ENCODE results near the gene H3-3A.

H3-3A gene

GRCh38 chr1:226060427-226060826 is 2.1 kb upstream of the H3-3A start:
- peak overlapping the region; percentile 98 for H3K27ac ChIP-seq (replicated peaks)
- no peak for TF ChIP-seq GABPA (IDR thresholded peaks at IDR 0.05; ENCODE audit: low read depth)
- TF ChIP-seq REST (IDR thresholded peaks at IDR 0.05; ENCODE audit: insufficient replicate concordance, low read depth), result no peak
- no peak for TF ChIP-seq SPI1 (IDR thresholded peaks at IDR 0.05; ENCODE audit: borderline replicate concordance, low read depth)
- no peak for TF ChIP-seq CTCF (IDR thresholded peaks at IDR 0.05; ENCODE audit: insufficient read depth, low read length)
- no peak for TF ChIP-seq POLR2AphosphoS5 (IDR thresholded peaks at IDR 0.05; ENCODE audit: low read depth)
- DNase-seq (ENCODE audit: low read depth in 1 of 2, low spot score in 1 of 2), result no peak
- no peak overlapping the region for H3K4me3 ChIP-seq (replicated peaks; ENCODE audit: insufficient read depth, low read length)
- H3K27me3 ChIP-seq (ENCODE audit: insufficient read depth, poor library complexity, severe bottlenecking), result no peaks in the 10 kb centered on the region

- TF ChIP-seq CTCF (IDR thresholded peaks at IDR 0.05; ENCODE audit: insufficient read depth, low read length), result no peak
- no peak for TF ChIP-seq POLR2AphosphoS5 (IDR thresholded peaks at IDR 0.05; ENCODE audit: low read depth)
- TF ChIP-seq SPI1 (IDR thresholded peaks at IDR 0.05; ENCODE audit: borderline replicate concordance, low read depth), result no peak
- no peak for TF ChIP-seq REST (IDR thresholded peaks at IDR 0.05; ENCODE audit: insufficient replicate concordance, low read depth)
- TF ChIP-seq GABPA (IDR thresholded peaks at IDR 0.05; ENCODE audit: low read depth), result no peak
- Histone ChIP-seq H3K4me3 (replicated peaks; ENCODE audit: insufficient read depth, low read length) (peak overlapping the region; percentile 57), H3K27me3 (ENCODE audit: insufficient read depth, poor library complexity, severe bottlenecking) (no peaks in the 10 kb centered on the region), H3K27ac (replicated peaks) (peak overlapping the region; percentile 98)
- DNase-seq (ENCODE audit: low read depth in 1 of 2, low spot score in 1 of 2), result no peak
These were observed 1.3 kb upstream of the H3-3A start for GRCh38 chr1:226061068-226061840.

GRCh38 chr1:226061841-226062557 is 517 bp upstream of the H3-3A start:
- TF ChIP-seq CTCF (IDR thresholded peaks at IDR 0.05; ENCODE audit: insufficient read depth, low read length) (no peak), GABPA (IDR thresholded peaks at IDR 0.05; ENCODE audit: low read depth) (no peak), POLR2AphosphoS5 (IDR thresholded peaks at IDR 0.05; ENCODE audit: low read depth) (peak; percentile 81), REST (IDR thresholded peaks at IDR 0.05; ENCODE audit: insufficient replicate concordance, low read depth) (peak; percentile 56), SPI1 (IDR thresholded peaks at IDR 0.05; ENCODE audit: borderline replicate concordance, low read depth) (peak; percentile 31; the same call in 1 of the 2 replicates)
- no peaks in the 10 kb centered on the region for H3K27me3 ChIP-seq (ENCODE audit: insufficient read depth, poor library complexity, severe bottlenecking)
- H3K4me3 ChIP-seq (replicated peaks; ENCODE audit: insufficient read depth, low read length), result peak overlapping the region; percentile 57
- H3K27ac ChIP-seq (replicated peaks), result peak overlapping the region; percentile 98
- peak; percentile 75 to 76 for DNase-seq (ENCODE audit: low read depth in 1 of 2, low spot score in 1 of 2)

All from HL-60 (cell line).